RWPE2 (cell line): ENCODE measurements around the gene PI16.

Experiments used
- ATAC-seq: fragments of 200-7000 bp; cut with Tn5 transposase; 3 replicates; pipeline ENCODE4 v1.9.1; 2021; ENCODE audit warnings: low read depth
- DNase-seq: peaks from one replicate; pipeline ENCODE4 v3.0.0-alpha.2; 2020; ENCODE audit warnings: low spot score
- H3K27ac ChIP-seq: fragments of 450-650 bp; 2 replicates; pipeline ENCODE4 v1.5.1; 2017; ENCODE audit warnings: mild to moderate bottlenecking; ENCODE audit not compliant: poor library complexity, severe bottlenecking
- H3K27me3 ChIP-seq: fragments of 250-450 bp; sonication (Bioruptor Pico); 2 replicates; pipeline ENCODE4 v1.5.1; 2021; ENCODE audit warnings: mild to moderate bottlenecking, moderate library complexity; ENCODE audit not compliant: insufficient read depth, poor library complexity, severe bottlenecking
- H3K36me3 ChIP-seq: fragments of 250-450 bp; sonication (Bioruptor Pico); 2 replicates; pipeline ENCODE4 v1.5.1; 2020; ENCODE audit warnings: low read depth, mild to moderate bottlenecking, moderate library complexity
- H3K4me1 ChIP-seq: fragments of 250-450 bp; sonication (Bioruptor Pico); 2 replicates; pipeline ENCODE4 v1.5.1; 2021; ENCODE audit warnings: mild to moderate bottlenecking, moderate library complexity; ENCODE audit not compliant: insufficient read depth, poor library complexity, severe bottlenecking
- H3K4me3 ChIP-seq: fragments of 250-450 bp; sonication (Bioruptor Pico); 2 replicates; pipeline ENCODE4 v1.5.1; 2021; ENCODE audit warnings: mild to moderate bottlenecking, moderate library complexity; ENCODE audit not compliant: severe bottlenecking
- H3K9me3 ChIP-seq: fragments of 250-450 bp; sonication (Bioruptor Pico); 2 replicates; pipeline ENCODE4 v1.5.1; 2021; ENCODE audit warnings: mild to moderate bottlenecking, moderate library complexity; ENCODE audit not compliant: severe bottlenecking
- TF ChIP-seq, protein P1 (sequence below): fragments of 450-650 bp; IDR thresholded peaks from one replicate; pipeline ENCODE4 v1.5.1; 2017; ENCODE audit warnings: mild to moderate bottlenecking, moderate library complexity; ENCODE audit not compliant: poor library complexity, severe bottlenecking

PI16 gene

DNA sequence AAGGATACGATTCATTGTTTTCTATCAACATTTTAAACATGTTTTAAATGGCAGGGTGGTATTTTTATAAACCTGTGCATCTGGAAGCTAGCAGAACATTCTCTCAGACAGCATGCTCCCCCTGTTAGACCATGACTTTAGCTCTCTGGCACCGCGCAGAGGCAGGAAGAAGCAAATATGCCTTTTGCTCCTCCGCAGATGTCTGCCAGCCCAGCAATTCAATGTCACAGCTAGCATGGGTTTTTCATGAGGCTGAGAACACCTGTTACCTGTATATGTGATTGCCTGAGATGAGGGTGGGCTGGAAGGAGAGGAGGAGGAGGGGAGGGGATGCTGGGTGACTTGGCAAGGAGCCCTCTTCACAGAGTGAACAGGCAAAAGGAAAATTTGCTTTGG, 24.8 kb downstream of the PI16 start:
- TF ChIP-seq, protein P1, sequence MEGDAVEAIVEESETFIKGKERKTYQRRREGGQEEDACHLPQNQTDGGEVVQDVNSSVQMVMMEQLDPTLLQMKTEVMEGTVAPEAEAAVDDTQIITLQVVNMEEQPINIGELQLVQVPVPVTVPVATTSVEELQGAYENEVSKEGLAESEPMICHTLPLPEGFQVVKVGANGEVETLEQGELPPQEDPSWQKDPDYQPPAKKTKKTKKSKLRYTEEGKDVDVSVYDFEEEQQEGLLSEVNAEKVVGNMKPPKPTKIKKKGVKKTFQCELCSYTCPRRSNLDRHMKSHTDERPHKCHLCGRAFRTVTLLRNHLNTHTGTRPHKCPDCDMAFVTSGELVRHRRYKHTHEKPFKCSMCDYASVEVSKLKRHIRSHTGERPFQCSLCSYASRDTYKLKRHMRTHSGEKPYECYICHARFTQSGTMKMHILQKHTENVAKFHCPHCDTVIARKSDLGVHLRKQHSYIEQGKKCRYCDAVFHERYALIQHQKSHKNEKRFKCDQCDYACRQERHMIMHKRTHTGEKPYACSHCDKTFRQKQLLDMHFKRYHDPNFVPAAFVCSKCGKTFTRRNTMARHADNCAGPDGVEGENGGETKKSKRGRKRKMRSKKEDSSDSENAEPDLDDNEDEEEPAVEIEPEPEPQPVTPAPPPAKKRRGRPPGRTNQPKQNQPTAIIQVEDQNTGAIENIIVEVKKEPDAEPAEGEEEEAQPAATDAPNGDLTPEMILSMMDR = peak; percentile 54
- 0 out of 3 replicates have a peak, but pooled peaks have one; percentile 33 for ATAC-seq
- no peaks in the 10 kb centered on the region for H3K9me3 ChIP-seq
- H3K4me1 ChIP-seq = peaks cover 5% of the 10 kb centered on the region
- no peaks in the 10 kb centered on the region for H3K27me3 ChIP-seq
- no peak for DNase-seq
- H3K4me3 ChIP-seq = no peak overlapping the region
- H3K36me3 ChIP-seq = peaks cover 66% of the 10 kb centered on the region
- no peak overlapping the region for H3K27ac ChIP-seq

DNA sequence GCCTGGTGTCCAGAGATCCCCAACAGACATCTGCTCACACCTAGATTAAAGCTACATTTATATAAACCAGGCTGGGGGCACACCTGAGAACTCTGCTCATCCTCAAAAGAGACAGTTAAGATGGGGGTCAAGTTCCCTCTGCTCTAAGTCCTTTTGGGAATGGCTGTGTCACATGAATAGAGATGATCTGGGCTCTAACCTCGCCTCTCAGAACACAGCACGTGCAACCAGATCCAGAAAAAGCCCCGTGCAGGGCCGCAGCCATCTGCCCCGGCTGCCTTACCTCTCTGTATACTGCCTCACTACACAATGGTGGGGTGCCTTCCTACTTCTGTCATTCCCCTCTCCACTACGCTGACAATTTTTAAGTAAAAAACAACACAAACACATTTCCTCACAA, 25.6 kb downstream of the PI16 start:
- H3K9me3 ChIP-seq = no peaks in the 10 kb centered on the region
- no peak for DNase-seq
- H3K27ac ChIP-seq = no peak overlapping the region
- TF ChIP-seq, protein P1 = no peak
- no peak overlapping the region for H3K4me3 ChIP-seq
- no peaks in the 10 kb centered on the region for H3K27me3 ChIP-seq
- peaks cover 8% of the 10 kb centered on the region for H3K4me1 ChIP-seq
- no peak for ATAC-seq
- peaks cover 59% of the 10 kb centered on the region for H3K36me3 ChIP-seq

DNA sequence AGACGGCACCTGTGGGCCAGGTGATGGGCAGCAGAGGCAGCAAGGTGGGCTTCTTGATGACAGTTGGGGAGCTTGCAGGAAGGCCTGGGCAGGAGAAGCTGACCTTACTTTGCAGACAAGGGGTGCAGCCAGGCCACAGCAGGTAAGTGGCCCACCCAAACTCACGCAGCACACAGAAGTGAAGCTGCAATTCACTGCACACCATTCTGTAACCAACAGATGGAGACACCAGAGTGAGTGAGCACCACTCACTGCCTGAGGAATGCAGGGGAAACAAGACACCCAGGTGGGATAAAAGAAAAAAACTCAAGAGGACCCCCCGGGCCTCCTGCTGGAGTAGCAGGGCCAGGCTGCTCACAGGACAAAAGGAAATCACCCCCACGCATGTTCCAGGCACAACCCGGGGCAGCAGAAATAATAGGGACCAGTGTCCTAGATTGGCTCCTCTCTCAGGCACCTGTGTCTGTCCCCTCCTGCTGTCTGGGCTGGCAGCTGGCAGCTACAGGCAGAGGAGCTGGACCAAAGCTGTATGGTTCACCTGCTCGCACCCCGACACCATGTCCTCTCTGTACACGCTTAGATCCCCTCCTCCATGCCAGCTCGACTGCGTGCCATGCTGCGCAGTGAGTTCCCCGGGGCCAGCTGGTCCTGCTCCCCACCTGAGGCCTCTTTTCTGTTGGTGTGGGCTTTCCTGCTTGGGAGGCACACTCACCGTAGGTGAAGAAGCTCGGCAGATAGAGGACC, 26.5 kb downstream of the PI16 start:
- no peak overlapping the region for H3K27ac ChIP-seq
- H3K9me3 ChIP-seq = no peaks in the 10 kb centered on the region
- no peak overlapping the region for H3K4me3 ChIP-seq
- no peak for DNase-seq
- H3K4me1 ChIP-seq = peaks cover 8% of the 10 kb centered on the region
- no peak for ATAC-seq
- no peaks in the 10 kb centered on the region for H3K27me3 ChIP-seq
- H3K36me3 ChIP-seq = peaks cover 49% of the 10 kb centered on the region
- TF ChIP-seq, protein P1 = no peak

DNA sequence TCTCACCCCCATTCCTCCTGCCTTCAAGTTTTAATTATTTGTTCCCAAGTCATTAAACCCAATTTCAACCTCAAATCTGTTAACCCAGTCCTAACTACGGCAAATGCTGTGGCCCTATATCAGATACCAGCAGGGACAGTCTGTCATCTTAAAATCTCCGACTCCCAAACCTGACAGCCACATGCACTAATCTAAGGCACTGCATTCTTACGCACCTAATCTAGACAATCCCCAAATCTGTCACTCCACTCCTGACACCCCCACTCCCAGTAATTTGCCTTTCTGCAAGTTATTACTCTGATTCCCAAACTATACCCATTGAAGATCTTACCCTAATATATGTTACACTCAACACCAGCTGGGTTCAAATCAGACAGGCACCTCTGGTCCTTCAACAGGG, 29.0 kb downstream of the PI16 start:
- Histone ChIP-seq H3K4me3 (no peak overlapping the region), H3K36me3 (peaks cover 24% of the 10 kb centered on the region), H3K27ac (peak overlapping the region; percentile 47), H3K4me1 (peaks cover 8% of the 10 kb centered on the region), H3K27me3 (no peaks in the 10 kb centered on the region), H3K9me3 (no peaks in the 10 kb centered on the region)
- TF ChIP-seq, protein P1 = no peak
- DNase-seq (no peak), ATAC-seq (no peak)
